GM19023 (cell line): ENCODE measurements around the gene PDGFD.

Experiments
- ATAC-seq: cut with Tn5 transposase; IDR thresholded peaks from one replicate; pipeline ENCODE4 v1.9.1; 2021; ENCODE audit warnings: mild to moderate bottlenecking, moderate library complexity; ENCODE audit not compliant: unreplicated experiment

PDGFD gene

GRCh38 chr11:103927535-103927934, 236.4 kb downstream of the PDGFD start:
- no peak for ATAC-seq

DNA sequence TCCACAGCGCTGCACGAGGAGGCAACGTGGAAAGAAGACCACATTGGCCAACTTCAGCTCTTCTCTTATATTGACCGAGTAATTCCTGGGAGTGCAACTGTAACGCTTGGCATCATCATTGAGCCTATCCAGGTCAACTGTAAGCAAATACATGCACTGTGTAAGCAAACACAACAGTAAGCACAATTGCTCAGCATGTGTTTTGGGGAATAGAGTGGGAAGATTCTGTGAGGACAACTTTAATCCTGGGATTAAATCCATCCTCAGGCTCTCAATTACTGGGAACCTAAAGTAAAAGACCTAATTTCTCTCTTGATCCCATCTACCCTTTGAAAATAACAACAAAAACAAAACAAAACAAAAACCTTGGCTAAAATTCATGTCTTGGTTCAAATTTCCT, 237.0 kb downstream of the PDGFD start:
- ATAC-seq, result no peak

DNA sequence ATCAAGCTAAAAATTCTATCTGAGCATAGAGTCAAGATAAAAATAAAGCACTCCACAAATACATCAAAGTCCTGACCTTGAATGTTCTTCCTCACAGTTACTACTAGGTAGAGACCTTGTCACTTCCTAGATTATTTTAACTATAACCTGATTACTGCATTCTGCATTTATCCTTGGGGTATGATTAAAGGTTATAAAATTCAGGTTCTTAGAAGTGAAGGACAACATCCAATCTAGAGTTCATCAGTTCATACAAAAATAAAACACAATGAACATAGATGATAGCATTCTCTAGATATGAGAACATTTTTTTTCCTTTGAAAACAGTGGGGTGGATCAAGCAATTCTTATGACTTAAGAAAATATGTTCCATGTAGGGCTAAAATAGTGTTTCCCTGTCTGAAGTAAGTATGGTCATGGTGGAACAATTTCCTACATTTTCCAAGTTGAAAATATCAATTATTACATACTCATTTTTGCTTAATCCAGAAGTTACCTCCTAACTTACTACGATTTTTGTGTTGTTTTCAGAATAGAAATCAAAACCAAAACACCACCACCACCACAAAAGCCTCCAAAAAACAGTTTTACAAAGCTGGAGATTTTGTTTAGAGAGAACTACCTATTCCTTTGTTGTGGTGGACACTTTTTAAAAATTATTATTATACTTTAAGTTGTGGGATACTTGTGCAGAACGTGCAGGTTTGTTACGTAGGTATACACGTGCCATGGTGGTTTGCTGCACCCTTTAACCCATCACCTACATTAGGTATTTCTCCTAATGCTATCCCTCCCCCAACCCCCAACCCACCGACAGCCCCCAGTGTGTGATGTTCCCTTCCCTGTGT, 239.6 kb downstream of the PDGFD start:
- ATAC-seq, result no peak

DNA sequence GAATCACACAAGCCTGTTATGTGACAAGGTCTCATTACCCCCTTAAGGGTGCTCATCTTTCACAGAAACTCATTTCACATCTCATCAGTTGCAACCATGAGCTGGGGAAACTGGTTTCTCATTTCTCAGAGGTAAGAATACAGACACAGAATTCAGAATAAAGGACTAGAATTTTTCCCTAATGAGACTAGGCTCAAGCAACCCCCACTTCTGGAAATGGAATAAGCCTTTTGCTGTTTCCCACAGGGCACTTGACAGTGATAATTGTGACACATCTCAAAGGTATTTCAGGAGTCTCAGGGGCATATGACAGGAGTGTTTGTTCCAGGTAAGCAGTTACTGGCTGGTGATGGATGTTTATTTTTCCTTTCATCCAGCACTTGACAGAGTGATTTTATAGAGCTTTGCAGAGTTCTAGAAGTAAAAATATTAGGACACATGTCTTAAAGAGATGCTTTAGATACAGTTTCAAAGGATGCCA, 240.5 kb downstream of the PDGFD start:
- no peak for ATAC-seq

DNA sequence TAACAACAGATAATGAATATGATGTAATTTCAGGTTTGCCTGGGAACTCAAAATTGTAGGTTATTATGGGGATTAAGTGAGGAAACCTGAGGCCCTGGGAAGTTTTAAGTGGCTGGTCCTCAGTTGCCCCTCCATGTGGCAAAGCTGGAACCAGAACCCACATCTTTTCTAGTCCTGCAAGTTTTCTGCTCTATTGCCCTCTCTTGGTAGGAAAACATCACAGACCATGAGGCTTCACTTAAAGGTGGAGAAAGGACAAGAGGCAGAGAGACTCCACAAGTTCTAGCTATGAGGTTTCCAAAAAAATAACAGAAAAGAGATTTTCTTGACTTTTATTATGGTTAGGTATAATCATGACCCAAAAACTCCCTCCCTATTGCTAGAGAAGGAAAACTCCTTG, 243.0 kb downstream of the PDGFD start:
- ATAC-seq, result no peak

DNA sequence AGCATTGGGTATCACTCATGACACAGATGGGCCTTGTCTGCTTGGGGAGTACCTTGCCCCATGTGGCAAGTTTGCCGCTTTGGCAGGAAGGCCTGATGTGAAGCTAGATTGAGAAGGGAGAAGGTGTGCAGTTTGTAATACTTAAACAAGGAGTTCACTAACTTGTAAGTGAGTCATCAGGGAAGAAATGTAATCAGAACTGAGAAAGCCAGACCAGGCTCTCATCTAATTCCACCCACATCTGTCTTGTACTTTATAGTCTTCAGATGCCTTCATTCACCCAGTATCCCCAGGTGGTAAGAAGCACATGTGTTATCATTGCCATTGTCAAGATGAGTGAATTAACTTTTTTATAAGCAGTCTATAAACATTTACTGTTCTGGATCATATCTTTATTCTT, 243.5 kb downstream of the PDGFD start:
- ATAC-seq, result peak; percentile 61

DNA sequence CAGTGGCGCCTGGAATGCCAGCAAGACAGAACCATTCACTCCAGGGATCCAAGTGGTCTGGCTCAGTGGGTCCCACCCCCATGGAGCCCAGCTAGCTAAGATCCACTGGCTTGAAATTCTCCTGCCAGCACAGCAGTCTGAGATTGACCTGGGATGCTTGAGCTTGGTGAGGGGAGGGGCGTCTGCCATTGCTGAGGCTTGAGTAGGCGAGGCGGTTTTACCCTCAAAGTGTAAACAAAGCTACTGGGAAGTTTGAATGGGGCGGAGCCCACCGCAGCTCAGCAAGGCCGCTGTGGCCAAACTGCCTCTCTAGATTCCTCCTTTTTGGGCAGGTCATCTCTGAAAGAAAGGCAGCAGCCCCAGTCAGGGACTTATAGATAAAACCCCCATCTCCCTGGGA, 253.2 kb downstream of the PDGFD start:
- no peak for ATAC-seq

GRCh38 chr11:103907548-103908455, 256.1 kb downstream of the PDGFD start:
- no peak for ATAC-seq

- ATAC-seq, result no peak
Measured at GRCh38 chr11:103907136-103907535, 256.8 kb downstream of the PDGFD start.

DNA sequence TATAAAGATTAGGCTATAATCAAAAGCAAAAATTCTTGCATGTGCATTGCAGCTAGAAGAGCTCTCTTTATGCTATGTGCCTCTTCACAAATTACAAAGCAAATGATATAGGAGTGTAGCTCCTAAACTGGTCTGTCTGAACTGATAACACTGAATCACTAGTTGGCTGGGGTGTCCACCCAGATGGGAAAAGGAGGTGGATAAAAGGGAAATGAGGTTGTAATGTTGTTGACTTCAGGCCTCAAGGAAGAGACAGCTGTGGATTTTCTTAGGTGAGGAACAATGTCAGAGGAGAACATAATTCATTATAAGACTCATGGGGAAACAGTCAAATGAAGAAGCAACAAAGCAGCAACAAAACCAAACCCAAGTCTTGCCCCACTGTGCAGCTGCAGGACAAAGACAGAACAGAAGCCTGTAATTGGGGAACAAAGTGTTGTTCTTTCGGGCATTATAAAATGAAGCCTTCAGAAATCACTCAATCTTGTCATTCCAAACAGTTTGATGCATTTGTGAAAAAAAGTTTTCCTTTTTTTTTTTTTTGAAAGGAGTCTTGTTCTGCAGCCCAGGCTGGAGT, 257.6 kb downstream of the PDGFD start:
- no peak for ATAC-seq

GRCh38 chr11:103904324-103904667, 259.7 kb downstream of the PDGFD start:
- ATAC-seq, result peak; percentile 81

GRCh38 chr11:103903621-103904323, 260.2 kb downstream of the PDGFD start:
- peak; percentile 87 for ATAC-seq

DNA sequence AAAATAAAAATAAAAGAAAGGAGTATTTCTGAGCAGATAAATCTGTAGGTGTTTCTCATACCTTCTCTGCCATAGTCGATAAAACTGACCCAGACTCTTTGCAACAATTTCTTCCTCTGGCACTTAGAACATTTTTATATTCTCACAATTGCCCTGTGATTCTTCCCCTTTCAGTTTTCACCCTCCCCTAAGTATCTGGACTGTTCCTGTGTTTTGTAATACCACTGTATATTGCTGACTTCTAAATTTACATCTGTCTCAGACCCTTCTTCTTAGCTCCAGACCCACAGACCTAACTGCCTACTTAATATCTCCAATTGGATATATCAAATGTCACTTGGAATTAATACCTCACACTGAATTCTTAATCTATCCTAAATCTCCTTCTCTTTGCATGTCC, 261.0 kb downstream of the PDGFD start:
- ATAC-seq, result no peak

DNA sequence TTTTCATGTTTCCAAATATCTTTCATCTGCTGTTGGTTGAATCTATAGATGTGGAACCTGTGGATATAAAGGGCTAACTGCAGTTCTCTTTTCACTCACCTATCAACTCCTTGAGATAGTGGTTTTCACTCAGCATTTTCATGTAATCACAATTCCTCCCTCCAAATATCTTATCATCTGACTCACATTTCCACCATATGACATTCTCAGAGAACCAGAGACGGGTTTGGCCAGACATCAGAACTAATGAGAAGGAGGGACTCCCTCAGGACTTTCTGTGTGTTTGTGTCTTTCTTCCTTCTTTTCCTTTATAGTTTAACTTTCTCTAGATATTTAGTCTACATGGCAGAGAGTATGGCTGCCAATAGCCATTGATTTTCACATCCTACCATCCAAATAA, 262.3 kb downstream of the PDGFD start:
- no peak for ATAC-seq

GRCh38 chr11:103898577-103899336, 265.2 kb downstream of the PDGFD start:
- ATAC-seq, result peak; percentile 74

- peak; percentile 53 for ATAC-seq
Measured at GRCh38 chr11:103898065-103898464, 265.9 kb downstream of the PDGFD start.

DNA sequence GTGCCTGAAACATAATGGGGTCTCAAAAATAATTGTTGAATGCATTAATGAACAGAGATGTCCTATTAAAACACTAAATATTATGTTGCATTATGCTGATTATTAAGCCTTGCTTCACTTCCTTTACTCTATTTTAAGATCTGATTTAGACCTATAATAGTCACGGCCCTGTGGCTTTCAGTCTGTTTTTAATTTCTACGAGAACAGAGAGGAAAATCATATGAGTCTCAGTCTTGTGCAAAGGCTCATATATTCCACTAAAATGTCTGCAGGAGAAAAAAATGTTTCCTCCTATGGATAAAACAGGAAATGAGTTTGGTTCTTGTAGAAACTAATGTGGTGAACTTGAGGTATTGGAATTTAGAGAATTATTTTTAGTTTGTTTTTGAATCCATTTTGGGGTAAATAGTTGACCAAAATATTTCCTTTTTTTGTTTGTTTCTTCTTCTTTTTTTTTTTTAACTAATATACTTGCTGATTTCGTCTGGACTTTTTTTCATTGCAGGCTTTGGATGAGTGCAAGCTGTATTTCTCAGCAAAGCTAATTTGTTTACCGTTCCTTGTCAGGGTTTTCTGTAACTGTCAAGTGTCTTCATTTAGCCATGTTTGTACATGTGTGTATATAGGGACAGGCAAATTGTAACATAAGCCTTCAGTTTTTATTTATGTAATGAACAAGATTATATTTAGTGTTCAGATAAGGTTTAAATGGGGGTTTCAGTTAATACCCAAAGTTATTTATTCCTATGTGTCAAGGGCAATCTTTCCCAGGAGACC, 266.6 kb downstream of the PDGFD start:
- no peak for ATAC-seq

DNA sequence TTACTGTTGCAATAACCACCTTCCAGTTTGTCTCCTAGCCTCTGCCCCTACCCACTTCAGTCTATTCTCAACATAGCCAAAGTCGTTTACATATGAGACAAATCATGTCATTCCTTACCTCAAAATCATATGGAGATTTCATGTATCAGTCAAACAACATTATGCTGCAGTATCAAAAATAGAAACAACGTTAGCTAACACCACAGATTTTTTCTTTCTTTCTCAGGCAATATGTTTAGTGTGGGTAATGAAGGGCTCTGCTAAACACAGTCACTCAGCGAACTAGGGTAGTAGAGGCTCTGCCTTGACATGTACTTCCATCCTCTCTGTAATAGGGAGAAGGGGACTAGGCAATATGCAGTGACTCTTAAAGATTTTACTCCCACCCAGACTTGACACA, 268.8 kb downstream of the PDGFD start:
- no peak for ATAC-seq

- ATAC-seq, result no peak
Measured at GRCh38 chr11:103894673-103895072, 269.3 kb downstream of the PDGFD start.
